SK-N-SH treated with all-trans-retinoic acid at 6 μM for 48 hours (cell line): ENCODE results near the gene FCHSD2.

ENCODE experiments used
- ARNTL ChIP-seq: fragments of 450-650 bp; formaldehyde crosslinking; IDR thresholded peaks from 2 replicates; pipeline ENCODE4 v1.5.0; 2020; ENCODE audit warnings: low read depth, mild to moderate bottlenecking, moderate library complexity, borderline replicate concordance
- ESRRG ChIP-seq: fragments of 250-450 bp; sonication (Bioruptor Pico); IDR thresholded peaks from 2 replicates; pipeline ENCODE4 v1.6.1; 2021; ENCODE audit warnings: mild to moderate bottlenecking
- ISL1 ChIP-seq: fragments of 250-450 bp; sonication (Bioruptor Pico); IDR thresholded peaks from 2 replicates; pipeline ENCODE4 v2.1.2; 2022; ENCODE audit warnings: mild to moderate bottlenecking, moderate library complexity
- OSR1 ChIP-seq: fragments of 250-450 bp; sonication (Bioruptor Pico); IDR thresholded peaks from 2 replicates; pipeline ENCODE4 v1.8.0; 2022; ENCODE audit warnings: moderate library complexity, mild to moderate bottlenecking, inconsistent platforms
- SNAI2 ChIP-seq: fragments of 250-450 bp; sonication (Bioruptor Pico); IDR thresholded peaks from 2 replicates; pipeline ENCODE4 v1.5.0; 2020; ENCODE audit warnings: mild to moderate bottlenecking, moderate library complexity
- ZFP30 ChIP-seq: fragments of 450-650 bp; formaldehyde crosslinking; IDR thresholded peaks from 2 replicates; pipeline ENCODE4 v1.5.0; 2022; ENCODE audit warnings: mild to moderate bottlenecking, moderate library complexity
- TF ChIP-seq, protein P1 (sequence below): fragments of 250-450 bp; sonication (Bioruptor Pico); IDR thresholded peaks from 2 replicates; pipeline ENCODE4 v1.5.1; 2020; ENCODE audit warnings: low read depth, mild to moderate bottlenecking, moderate library complexity
- TF ChIP-seq, protein P2 (sequence below): fragments of 250-450 bp; sonication (Bioruptor Pico); IDR thresholded peaks from 2 replicates; pipeline ENCODE4 v1.8.0; 2020; ENCODE audit warnings: mild to moderate bottlenecking, moderate library complexity, borderline replicate concordance

DNA sequence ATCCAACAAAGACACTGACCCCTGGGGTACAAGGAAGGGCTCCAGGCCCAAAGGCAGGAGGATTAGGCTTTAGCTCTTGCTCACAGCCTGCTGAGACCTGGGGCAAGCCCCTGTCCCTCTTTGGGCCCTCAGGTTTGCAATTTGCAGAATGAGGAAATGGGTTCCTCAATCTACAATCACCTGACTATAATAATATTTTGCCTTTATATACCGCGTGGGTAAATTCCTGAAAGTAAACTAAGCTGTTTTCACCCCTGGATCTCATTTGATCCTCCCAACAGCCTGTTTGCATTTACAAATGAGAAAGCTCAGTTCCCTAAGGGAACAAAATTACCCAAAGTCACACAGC lies 349.1 kb downstream of the FCHSD2 start:
- no peak for TF ChIP-seq ZFP30 (CRISPR knock-in tag)
- TF ChIP-seq, protein P1, sequence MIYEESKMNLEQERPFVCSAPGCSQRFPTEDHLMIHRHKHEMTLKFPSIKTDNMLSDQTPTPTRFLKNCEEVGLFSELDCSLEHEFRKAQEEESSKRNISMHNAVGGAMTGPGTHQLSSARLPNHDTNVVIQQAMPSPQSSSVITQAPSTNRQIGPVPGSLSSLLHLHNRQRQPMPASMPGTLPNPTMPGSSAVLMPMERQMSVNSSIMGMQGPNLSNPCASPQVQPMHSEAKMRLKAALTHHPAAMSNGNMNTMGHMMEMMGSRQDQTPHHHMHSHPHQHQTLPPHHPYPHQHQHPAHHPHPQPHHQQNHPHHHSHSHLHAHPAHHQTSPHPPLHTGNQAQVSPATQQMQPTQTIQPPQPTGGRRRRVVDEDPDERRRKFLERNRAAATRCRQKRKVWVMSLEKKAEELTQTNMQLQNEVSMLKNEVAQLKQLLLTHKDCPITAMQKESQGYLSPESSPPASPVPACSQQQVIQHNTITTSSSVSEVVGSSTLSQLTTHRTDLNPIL (CRISPR knock-in tag), result no peak
- TF ChIP-seq, protein P2, sequence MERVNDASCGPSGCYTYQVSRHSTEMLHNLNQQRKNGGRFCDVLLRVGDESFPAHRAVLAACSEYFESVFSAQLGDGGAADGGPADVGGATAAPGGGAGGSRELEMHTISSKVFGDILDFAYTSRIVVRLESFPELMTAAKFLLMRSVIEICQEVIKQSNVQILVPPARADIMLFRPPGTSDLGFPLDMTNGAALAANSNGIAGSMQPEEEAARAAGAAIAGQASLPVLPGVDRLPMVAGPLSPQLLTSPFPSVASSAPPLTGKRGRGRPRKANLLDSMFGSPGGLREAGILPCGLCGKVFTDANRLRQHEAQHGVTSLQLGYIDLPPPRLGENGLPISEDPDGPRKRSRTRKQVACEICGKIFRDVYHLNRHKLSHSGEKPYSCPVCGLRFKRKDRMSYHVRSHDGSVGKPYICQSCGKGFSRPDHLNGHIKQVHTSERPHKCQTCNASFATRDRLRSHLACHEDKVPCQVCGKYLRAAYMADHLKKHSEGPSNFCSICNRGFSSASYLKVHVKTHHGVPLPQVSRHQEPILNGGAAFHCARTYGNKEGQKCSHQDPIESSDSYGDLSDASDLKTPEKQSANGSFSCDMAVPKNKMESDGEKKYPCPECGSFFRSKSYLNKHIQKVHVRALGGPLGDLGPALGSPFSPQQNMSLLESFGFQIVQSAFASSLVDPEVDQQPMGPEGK (CRISPR knock-in tag), result no peak
- TF ChIP-seq OSR1 (CRISPR knock-in tag), result no peak
- no peak for TF ChIP-seq ISL1 (CRISPR knock-in tag)
- TF ChIP-seq ARNTL (CRISPR knock-in tag), result no peak
- no peak for TF ChIP-seq ESRRG
- TF ChIP-seq SNAI2 (CRISPR knock-in tag), result no peak
